Measurements from ENCODE around the gene NIM1K.

DNA sequence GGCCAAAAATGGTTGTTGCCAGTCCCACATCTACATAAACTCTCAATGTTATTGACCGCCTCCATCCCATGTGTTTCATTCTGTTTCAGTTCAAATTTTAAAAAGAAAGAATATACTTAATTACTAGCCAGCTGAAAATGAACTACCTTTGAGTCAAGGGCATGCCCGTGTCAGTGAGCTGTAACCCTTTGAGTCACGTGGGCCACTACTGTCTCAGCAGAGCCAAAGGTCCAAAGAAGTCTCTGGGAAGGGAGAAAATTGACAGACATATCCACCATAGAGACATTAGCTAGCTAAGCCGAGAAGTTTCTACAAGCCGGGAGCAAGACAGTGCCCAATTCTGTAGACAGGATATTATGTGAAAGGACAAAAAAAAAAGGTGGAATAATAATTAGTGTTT is 59.7 kb downstream of the NIM1K start:
- TF ChIP-seq, protein P1, sequence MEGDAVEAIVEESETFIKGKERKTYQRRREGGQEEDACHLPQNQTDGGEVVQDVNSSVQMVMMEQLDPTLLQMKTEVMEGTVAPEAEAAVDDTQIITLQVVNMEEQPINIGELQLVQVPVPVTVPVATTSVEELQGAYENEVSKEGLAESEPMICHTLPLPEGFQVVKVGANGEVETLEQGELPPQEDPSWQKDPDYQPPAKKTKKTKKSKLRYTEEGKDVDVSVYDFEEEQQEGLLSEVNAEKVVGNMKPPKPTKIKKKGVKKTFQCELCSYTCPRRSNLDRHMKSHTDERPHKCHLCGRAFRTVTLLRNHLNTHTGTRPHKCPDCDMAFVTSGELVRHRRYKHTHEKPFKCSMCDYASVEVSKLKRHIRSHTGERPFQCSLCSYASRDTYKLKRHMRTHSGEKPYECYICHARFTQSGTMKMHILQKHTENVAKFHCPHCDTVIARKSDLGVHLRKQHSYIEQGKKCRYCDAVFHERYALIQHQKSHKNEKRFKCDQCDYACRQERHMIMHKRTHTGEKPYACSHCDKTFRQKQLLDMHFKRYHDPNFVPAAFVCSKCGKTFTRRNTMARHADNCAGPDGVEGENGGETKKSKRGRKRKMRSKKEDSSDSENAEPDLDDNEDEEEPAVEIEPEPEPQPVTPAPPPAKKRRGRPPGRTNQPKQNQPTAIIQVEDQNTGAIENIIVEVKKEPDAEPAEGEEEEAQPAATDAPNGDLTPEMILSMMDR (IDR thresholded peaks at IDR 0.05; ENCODE audit: extremely low read depth in 1 of 2, insufficient read depth in 1 of 2, low read depth in 1 of 2, low read length in 2 of 2), result no peak
- no peak for TF ChIP-seq POLR2AphosphoS5 (IDR thresholded peaks at IDR 0.05; ENCODE audit: insufficient read depth, low read depth, low read length)
- TF ChIP-seq POLR2A (IDR thresholded peaks at IDR 0.05; ENCODE audit: low read depth, low read length), result no peak
